A549 treated with AZD9567 at 1 μM for 4 hours (cell line): Measurements from ENCODE around the gene DUS1L. TPM values are rescaled to one million over a fixed set of nuclear protein-coding genes. Genes with fewer than 3 reads are reported as not detected.

Source experiments
- total RNA-seq: library from RNA; stranded (reverse); fragments of 200-300 nt; extraction: Qiagen RNA extraction; gene quantifications from 5 replicates; pipeline ENCODE4 v1.2.3, GENCODE V29; 2022; ENCODE audit not compliant: insufficient read depth

DUS1L gene
- 74.1 to 147 TPM (median 143 TPM) in 5 replicates for total RNA-seq

DNA sequence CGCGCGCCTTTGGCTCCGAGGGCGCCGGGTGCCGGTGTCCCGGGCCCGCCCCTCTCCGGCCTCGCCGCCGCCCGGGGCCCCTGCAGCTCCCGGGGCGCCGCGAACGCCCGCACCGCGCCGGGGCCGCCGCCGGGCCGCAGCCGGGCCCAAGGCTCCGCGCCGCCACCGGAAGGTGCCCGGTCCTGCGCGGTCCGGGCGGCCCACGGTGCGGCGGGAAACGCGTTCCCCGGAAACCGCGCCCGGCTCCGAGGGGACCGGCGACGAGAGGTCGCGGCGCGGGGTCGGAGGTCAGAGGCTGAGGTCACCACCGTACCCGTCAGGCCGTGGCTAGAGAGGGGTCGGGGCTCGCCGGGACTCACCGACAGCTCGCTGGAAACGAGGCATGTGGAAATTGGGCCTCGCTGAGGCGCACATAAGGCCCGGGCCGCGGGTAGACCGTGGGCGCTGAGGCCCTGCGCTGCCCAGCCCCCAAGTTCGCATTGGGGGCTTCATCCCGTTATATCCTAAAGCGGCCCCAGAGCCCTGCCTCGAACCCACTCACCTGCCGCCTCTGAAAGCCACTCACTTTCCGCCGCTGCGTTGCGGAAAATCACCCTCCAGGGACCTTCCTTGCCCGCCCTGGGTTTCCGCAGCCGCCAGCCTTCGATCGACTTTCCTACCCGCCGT is at the start of gene DUS1L:
Gene DUS1L, minus strand, starts transcription at position 167 of the 666 bp plus-strand sequence. CDS start 745 bp downstream, outside the sequence.

DNA sequence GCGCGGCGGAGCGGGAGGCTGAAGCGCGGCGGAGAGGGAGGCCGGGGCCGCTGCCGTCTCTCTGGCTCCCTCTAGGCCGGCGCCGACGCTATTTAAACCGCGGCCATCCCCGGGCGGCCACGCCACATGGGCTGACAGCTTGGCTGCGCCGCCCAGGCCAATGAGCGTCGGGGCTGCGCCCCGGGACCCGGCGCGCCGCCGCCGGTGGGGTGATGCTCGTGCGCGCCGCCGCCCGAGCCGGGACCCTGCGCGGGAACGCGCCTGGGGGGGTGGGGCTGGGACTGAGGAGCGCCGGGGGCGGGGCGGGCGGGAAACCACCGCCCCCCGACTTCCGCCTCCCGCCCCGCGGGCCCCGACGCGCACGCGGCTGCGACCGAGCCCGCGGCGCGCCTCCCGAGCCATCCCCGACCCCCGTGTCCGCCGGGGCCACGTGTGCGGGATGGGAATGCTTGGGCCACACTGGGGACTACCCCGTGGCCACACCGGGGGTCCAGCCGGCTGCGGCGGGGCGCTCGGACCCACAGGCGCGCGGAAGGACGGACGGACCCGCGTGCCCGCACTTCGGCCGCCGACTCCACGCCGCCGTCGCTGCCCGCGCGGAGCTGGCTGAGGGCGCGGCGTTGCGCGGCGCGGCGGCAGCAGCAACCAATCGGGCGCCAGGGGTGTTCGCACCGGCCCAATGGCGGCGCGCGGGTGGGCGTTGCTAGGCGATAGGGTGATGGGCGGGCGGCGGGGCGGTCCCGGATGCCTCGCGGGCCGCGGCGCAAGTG is 32.8 kb upstream of the DUS1L start, which contains the start of gene FASN:
Gene FASN, minus strand, starts transcription at position 68 of the 770 bp plus-strand sequence. CDS start 1,791 bp downstream, outside the sequence.

DNA sequence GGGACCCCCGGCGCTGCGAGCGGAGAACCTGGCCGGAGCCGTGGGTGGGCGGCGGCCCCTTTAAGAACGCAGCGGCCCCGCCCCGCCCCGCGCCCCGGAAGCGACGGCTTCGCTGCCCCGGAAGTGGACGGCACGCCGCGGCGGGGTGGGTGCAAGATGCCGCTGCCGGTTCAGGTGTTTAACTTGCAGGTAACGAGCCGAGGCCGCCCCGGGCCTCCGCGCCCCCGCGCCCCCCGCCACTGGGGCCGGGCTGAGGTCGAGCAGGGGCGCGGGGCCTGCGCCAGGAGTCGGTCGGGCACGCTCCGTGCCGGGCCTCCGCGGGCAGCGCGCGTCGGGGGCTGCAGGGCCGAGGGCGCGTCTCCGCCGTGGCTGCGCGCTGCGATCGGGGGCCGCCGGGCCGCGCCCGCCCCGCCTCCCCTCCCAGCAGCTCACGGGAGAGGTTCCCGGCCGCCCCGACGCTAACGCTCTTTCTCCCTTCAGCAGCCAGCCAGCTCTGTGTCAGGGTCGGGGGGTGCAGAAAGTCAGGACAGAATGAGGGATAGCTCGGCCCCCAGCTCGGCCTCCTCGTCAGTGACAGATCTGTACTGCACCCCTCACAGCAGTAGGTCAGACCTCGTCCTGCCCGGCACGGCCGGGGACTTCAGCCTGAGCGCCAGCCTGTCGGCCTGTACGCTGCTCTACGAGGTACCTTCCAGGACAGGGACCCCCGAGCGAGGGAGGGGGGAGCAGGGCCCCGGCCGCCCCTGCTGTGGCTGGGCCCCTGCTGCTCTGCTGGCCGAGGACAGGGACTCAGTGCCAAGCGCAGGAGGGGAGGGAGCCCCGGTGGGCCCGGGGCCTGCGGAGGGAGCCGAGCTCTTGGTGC is 13.6 kb downstream of the DUS1L start, which contains the start of the genes GPS1 and RFNG:
Gene GPS1, plus strand, starts transcription at position 123 of the 862 bp plus-strand sequence. Its CDS starts 34 bp downstream, at position 157.
Gene RFNG, minus strand, starts transcription at position 36 of the 862 bp plus-strand sequence. CDS start 45 bp downstream, outside the sequence.

DNA sequence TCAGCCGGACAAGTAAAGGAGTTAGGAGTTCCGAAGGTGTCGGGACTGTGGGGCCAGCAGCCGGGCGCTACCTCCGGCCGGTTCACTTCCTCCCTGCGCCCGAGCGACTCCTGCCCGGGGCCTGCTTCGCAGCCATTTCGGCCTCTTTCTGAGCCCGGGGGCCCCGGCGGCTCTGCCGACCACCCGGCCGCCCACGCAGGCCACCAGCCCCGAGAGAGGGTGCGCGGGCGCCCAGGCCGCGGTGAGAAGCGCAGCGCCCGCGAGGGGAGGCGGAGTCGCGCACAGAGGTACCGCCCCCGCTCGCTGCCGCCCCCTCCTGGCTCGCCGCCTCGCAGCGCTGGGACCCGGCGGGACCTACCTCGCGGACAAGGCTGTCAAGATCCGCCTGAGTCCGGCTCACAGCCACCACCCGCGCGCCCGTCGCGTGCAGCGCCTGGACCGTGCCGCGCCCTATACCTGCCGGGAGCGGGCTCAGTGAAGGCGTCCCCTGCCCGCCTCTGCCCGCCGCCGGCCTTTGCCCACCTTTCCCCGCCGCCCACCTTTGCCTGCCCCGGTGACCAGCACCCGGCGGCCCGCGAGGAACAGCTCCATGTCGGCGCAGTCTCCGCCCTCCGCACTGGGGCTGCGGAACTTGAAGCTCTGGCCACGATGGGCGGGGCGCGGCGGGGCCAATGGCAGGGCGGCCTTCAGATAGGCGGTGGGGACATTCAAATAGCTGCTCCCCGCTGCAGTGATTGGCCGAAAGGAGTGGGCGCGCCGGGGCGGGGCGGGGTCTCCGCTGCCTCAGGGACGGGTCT is 28.3 kb downstream of the DUS1L start, which contains the start of gene DCXR:
Gene DCXR, minus strand, starts transcription at position 606 of the 797 bp plus-strand sequence. Its CDS starts 15 bp downstream, at position 591.

DNA sequence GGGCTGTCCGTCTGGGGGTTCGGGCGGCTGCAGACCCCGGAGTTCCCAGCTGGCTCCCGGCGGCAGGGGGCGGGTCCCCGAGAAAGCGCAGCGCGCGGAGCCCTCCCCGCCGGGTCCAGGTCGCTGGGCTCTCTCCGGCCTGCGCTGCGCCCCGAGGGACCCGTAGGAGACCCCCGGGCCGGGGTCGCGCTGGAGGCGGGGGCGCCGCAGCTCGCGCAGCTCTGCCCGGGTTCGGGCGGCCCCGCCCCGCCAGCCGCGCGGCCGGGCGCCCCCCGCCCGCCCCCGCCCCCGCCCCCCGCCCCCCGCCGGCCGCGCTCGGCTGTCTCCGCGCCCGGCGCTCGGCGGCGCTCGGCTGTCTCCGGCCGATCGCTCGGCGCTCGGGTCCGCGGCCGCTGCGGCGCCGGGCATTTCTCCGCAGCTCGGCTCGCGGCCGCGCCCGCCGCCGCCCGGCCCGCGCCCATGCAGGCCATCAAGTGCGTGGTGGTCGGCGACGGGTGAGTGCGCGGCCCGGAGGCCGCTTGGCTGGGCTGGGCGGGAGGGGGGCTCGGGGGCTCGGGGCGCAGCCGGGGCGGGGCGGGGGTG is 34.2 kb downstream of the DUS1L start, which contains the start of gene RAC3:
Gene RAC3, plus strand, starts transcription at position 376 of the 582 bp plus-strand sequence. Its CDS starts 84 bp downstream, at position 460.

DNA sequence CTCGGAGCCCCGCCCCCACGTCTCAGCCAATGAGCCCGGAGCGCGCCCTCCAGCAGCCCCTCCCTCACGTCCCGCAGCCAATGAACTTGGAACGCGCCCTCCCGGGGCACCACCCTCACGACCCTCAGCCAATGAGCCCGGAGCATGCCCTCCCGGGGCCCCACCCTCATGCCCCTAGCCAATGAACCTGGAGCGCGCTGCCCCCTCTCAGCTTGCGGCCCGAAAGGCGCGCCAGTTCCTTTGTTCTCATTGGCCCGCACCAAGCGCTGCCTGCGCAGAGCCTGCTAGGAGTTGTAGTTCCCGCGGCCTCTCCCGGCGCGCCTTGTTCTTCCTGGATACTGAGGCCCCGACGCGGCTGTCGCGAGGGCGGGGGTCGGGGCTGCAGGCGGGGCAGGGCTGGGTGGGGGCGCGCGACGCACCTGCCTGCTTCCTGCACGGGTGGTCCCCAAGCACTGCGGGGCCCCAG is 42.6 kb downstream of the DUS1L start, which contains the start of gene LRRC45:
Gene LRRC45, plus strand, starts transcription at position 325 of the 466 bp plus-strand sequence. CDS start 339 bp downstream, outside the sequence.

DNA sequence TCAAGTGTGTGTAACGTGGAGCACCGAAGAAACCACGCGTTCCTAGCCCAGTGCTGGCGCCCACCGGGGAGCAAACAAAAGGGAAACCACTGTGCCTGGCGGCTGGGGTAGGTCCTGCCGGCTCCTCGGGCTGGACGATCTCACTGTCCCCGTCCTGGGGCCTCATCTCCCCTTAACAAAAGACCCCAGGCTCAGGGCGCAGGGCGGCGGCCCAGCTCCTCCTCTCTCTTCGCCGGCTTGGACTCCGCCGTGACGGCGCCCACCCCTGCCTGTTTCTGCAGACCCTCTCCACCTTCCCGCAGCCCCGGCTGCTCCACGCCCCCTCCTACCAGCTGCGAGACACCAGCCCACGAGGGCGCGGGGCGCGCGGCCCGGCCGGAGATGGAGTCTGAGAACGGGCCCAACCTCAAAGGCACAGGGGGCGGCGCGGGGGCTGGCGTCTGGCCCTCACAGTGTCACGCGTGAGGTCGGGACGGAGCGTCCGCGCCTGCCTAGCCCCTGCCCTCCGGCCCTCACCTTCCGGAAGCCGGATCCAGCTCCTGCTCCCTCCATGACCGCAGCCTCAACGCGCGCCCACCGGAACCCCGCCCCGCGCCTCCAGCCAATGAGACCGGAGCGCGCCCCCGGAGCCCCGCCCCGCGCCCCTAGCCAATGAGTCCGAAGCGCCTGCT is 43.2 kb downstream of the DUS1L start, which contains the start of gene CENPX:
Gene CENPX, minus strand, starts transcription at position 569 of the 671 bp plus-strand sequence. Its CDS starts 17 bp downstream, at position 552.

Other genes with a start within 250 kb of the DUS1L start
- 94.0 to 106 TPM (median 105 TPM) in 5 replicates for gene MCRIP1, start 232.5 kb downstream of the DUS1L start, total RNA-seq
- 0.26 to 0.38 TPM (median 0.29 TPM) in 3 of 5 replicates, not detected in the others for gene PPP1R27, start 230.8 kb downstream of the DUS1L start, total RNA-seq
- gene P4HB, start 205.3 kb downstream of the DUS1L start, total RNA-seq, result 687 to 859 TPM (median 711 TPM) in 5 replicates
- gene ARHGDIA, start 194.5 kb downstream of the DUS1L start, total RNA-seq, result 554 to 671 TPM (median 613 TPM) in 5 replicates
- 198 to 235 TPM (median 220 TPM) in 5 replicates for gene ALYREF, start 174.2 kb downstream of the DUS1L start, total RNA-seq
- 168 to 303 TPM (median 290 TPM) in 5 replicates for gene ANAPC11, start 174.1 kb downstream of the DUS1L start, total RNA-seq
- gene NPB, start 163.6 kb downstream of the DUS1L start, total RNA-seq, result 0.28 to 0.60 TPM (median 0.49 TPM) in 4 of 5 replicates, not detected in the other
- gene PCYT2, start 154.4 kb downstream of the DUS1L start, total RNA-seq, result 17.3 to 20.1 TPM (median 19.1 TPM) in 5 replicates
- 30.1 to 52.5 TPM (median 49.2 TPM) in 5 replicates for gene SIRT7, start 147.6 kb downstream of the DUS1L start, total RNA-seq
- gene MAFG, start 138.1 kb downstream of the DUS1L start, total RNA-seq, result 22.5 to 38.3 TPM (median 33.1 TPM) in 5 replicates
- gene PYCR1, start 128.5 kb downstream of the DUS1L start, total RNA-seq, result 80.7 to 124 TPM (median 87.4 TPM) in 5 replicates
- gene MYADML2, start 118.6 kb downstream of the DUS1L start, total RNA-seq, result not detected in 5 replicates
- gene NOTUM, start 104.6 kb downstream of the DUS1L start, total RNA-seq, result 0.23 to 0.62 TPM (median 0.33 TPM) in 4 of 5 replicates, not detected in the other
- gene ASPSCR1, start 88.2 kb downstream of the DUS1L start, total RNA-seq, result 20.2 to 29.6 TPM (median 27.4 TPM) in 5 replicates
- 163 to 207 TPM (median 195 TPM) in 5 replicates for gene CENPX, start 42.9 kb downstream of the DUS1L start, total RNA-seq
- 7.8 to 17.0 TPM (median 14.7 TPM) in 5 replicates for gene LRRC45, start 42.5 kb downstream of the DUS1L start, total RNA-seq
- gene RAC3, start 34.1 kb downstream of the DUS1L start, total RNA-seq, result 19.0 to 41.3 TPM (median 38.5 TPM) in 5 replicates
- 76.5 to 117 TPM (median 111 TPM) in 5 replicates for gene DCXR, start 28.1 kb downstream of the DUS1L start, total RNA-seq
- 20.8 to 24.8 TPM (median 24.4 TPM) in 5 replicates for gene RFNG, start 14.0 kb downstream of the DUS1L start, total RNA-seq
- gene GPS1, start 13.9 kb downstream of the DUS1L start, total RNA-seq, result 120 to 154 TPM (median 137 TPM) in 5 replicates
- 91.1 to 158 TPM (median 149 TPM) in 5 replicates for gene FASN, start 32.4 kb upstream of the DUS1L start, total RNA-seq
- 8.8 to 30.2 TPM (median 26.3 TPM) in 5 replicates for gene CCDC57, start 147.0 kb upstream of the DUS1L start, total RNA-seq
- gene SLC16A3, start 163.2 kb upstream of the DUS1L start, total RNA-seq, result 104 to 159 TPM (median 147 TPM) in 5 replicates
- gene CSNK1D, start 207.9 kb upstream of the DUS1L start, total RNA-seq, result 169 to 215 TPM (median 206 TPM) in 5 replicates